Esophagus squamous epithelium (tissue), 4 donors: ENCODE results near the gene SPRY2.

ENCODE experiments used
- POLR2A ChIP-seq, 4 donors: fragments of 450-650 bp; IDR thresholded peaks; one replicate each; pipeline ENCODE4 v1.6.1; 2017; ENCODE audit warnings: antibody characterized with exemption in 4 of 4, mild to moderate bottlenecking in 4 of 4, moderate library complexity in 3 of 4
- TF ChIP-seq, protein P1 (sequence below), 6 experiments: fragments of 450-650 bp in 4 of 6; fragments of 200-600 bp in 2 of 6; sonication (generic) in 2 of 6; IDR thresholded peaks; one replicate each; pipeline ENCODE4 v1.5.1; 2016 to 2019; ENCODE audit warnings: antibody characterized with exemption in 6 of 6, mild to moderate bottlenecking in 4 of 6, moderate library complexity in 4 of 6

DNA sequence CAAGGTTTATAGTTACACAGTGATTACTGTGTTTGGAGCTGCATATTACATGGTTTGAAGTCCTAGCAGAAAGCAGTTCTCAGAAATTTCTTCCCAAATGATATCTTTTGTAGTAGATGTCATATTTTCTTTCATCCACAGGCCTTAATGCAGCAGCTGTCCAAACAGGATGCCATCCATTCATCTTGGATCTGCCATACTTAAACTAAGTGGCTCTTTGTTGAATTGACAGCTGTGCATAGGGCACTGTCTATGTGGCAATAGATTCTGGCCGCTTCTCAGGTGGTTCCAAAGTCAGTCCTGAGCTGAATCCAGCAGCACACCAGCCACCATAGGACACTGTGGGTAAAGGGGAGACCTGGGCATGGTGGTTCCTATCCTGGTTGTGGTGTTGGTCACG is 41.6 kb upstream of the SPRY2 start:
- TF ChIP-seq, protein P1, sequence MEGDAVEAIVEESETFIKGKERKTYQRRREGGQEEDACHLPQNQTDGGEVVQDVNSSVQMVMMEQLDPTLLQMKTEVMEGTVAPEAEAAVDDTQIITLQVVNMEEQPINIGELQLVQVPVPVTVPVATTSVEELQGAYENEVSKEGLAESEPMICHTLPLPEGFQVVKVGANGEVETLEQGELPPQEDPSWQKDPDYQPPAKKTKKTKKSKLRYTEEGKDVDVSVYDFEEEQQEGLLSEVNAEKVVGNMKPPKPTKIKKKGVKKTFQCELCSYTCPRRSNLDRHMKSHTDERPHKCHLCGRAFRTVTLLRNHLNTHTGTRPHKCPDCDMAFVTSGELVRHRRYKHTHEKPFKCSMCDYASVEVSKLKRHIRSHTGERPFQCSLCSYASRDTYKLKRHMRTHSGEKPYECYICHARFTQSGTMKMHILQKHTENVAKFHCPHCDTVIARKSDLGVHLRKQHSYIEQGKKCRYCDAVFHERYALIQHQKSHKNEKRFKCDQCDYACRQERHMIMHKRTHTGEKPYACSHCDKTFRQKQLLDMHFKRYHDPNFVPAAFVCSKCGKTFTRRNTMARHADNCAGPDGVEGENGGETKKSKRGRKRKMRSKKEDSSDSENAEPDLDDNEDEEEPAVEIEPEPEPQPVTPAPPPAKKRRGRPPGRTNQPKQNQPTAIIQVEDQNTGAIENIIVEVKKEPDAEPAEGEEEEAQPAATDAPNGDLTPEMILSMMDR (IDR thresholded peaks at IDR 0.05): no peak
- TF ChIP-seq POLR2A (IDR thresholded peaks at IDR 0.05): no peak
